Activated T-cell treated with anti-CD3 and anti-CD28 coated beads, Interleukin-2, amount 50 U/mL, for 48 hours (primary cell): ENCODE results near the gene GPAT2.
"Not testable (repeated sequence)": the region's sequence is repeated elsewhere in the genome, so short reads cannot be mapped to it uniquely, and the experiment has no call there.

Experiments used
- DNase-seq, 2 experiments: peaks; one replicate each; pipeline ENCODE4 v3.0.0-alpha.2; 2020

GPAT2 gene

GRCh38 chr2:96034792-96035191, at the start of gene GPAT2:
TSS of gene GPAT2 (minus strand) at chr2:96034916. CDS start at chr2:96032359, 2,557 bp downstream.
- DNase-seq, result not testable (repeated sequence)

- DNase-seq, result peak in 1 of 2 experiments; percentile 8
Measured at GRCh38 chr2:96083989-96084857, 49.5 kb upstream of the GPAT2 start.

GRCh38 chr2:96083064-96083939, 48.6 kb upstream of the GPAT2 start:
- DNase-seq, result peak in 1 of 2 experiments; percentile 13

GRCh38 chr2:96082211-96083063, 47.7 kb upstream of the GPAT2 start:
- DNase-seq, result peak in 1 of 2 experiments; percentile 7

- no peak for DNase-seq
Measured at GRCh38 chr2:96081042-96081441, 46.3 kb upstream of the GPAT2 start.

GRCh38 chr2:96075199-96075771, 40.6 kb upstream of the GPAT2 start:
- no peak for DNase-seq

GRCh38 chr2:96074156-96074555, 39.4 kb upstream of the GPAT2 start:
- DNase-seq, result no peak

- DNase-seq, result no peak
Measured at GRCh38 chr2:96073170-96073775, 38.6 kb upstream of the GPAT2 start.

GRCh38 chr2:96072746-96073145, 38.0 kb upstream of the GPAT2 start:
- no peak for DNase-seq

GRCh38 chr2:96071977-96072491, 37.3 kb upstream of the GPAT2 start:
- not testable (repeated sequence) for DNase-seq

- DNase-seq, result not testable (repeated sequence)
Measured at GRCh38 chr2:96071087-96071976, 36.6 kb upstream of the GPAT2 start.

- DNase-seq, result not testable (repeated sequence)
Measured at GRCh38 chr2:96070351-96070750, 35.6 kb upstream of the GPAT2 start.

GRCh38 chr2:96069878-96070277, 35.2 kb upstream of the GPAT2 start:
- not testable (repeated sequence) for DNase-seq

GRCh38 chr2:96067902-96068581, 33.3 kb upstream of the GPAT2 start:
- not testable (repeated sequence) for DNase-seq

GRCh38 chr2:96067098-96067660, 32.5 kb upstream of the GPAT2 start:
- DNase-seq, result not testable (repeated sequence)

GRCh38 chr2:96066511-96066910, 31.8 kb upstream of the GPAT2 start:
- not testable (repeated sequence) for DNase-seq

GRCh38 chr2:96065954-96066353, 31.2 kb upstream of the GPAT2 start:
- DNase-seq, result peak in 1 of 2 experiments; percentile 14

- no peak for DNase-seq
Measured at GRCh38 chr2:96065381-96065930, 30.7 kb upstream of the GPAT2 start.

GRCh38 chr2:96064760-96065159, 30.0 kb upstream of the GPAT2 start:
- not testable (repeated sequence) for DNase-seq
